NCI-H774 (cell line): Measurements from ENCODE around the gene MATN4.

Source experiments
- DNase-seq: peaks from one replicate; lab custom pipeline; 2025; lab: John Stamatoyannopoulos, UW

MATN4 gene

DNA sequence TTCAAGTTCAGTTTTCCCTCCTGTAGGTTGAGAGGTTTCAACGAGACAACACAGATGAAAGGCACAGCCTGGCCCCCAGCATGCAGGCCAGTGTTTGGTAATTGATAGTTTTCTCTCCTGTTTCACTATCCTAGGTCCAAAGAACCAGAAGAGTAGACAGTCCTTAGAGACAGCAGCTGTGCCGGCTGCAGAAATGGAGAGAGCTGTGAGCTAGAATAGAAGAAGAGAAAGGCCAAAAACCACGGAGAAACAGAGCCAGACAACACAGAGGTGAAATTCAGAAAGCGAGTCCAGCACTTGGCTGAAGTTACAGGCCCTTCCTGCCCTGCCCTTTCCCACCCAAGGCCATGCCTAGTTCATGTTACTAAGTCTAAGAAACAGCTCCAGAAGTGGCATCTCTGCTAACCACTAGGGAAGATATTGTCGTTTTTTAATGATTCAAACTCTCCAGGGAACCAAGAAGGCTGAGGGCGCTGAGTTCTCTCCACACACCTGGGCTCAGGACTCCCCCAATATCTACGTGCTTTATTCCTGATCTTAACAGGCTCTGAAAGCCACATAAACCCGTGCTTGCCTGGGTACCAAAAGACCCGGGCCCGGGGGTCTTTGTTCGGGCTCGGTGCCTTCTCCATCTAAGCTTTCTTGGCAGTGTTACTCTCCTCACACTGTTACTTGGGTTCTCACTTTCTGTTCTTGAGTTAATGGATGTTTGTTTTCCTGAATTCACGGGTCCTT is 18.0 kb downstream of the MATN4 start:
- DNase-seq = no peak

DNA sequence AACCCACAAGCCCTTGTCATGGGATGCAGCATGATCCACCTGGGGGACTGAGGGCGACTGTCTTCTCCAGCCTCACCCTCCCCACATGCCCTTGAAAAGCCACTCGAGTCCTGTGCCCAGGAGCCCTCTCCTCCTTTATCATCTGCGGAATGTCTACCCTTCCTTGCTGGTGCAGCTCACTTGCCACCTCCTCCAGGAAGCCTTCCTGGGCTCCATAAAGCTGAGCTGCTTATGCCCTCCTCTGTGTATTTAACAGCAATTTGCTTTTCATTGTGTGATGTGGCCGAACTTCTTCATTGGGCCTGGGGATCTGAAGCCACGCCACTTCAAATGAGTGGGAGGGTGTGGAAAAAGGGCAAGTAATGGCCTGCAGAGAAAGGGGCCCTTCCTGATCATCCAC is 19.2 kb downstream of the MATN4 start:
- DNase-seq = no peak

DNA sequence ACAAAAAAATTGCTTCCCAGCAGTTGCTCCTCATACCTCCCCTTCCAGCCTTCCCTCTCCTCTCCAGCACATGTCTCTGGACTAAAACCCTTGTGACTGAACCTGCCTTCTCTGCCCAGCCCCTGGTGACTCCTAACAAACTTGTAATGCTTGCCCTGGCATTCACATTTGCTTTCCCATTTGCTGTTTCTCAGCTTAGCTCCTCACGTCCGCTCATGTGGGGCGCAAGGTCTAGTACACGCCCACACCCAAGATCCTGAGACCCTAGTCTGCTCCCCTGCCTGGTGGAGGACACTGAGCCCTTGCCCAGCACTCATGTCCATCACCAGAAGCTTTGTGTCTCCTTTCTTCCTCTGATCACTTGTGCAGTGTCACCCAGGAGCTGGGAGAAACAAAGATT is 19.7 kb downstream of the MATN4 start:
- DNase-seq = no peak

DNA sequence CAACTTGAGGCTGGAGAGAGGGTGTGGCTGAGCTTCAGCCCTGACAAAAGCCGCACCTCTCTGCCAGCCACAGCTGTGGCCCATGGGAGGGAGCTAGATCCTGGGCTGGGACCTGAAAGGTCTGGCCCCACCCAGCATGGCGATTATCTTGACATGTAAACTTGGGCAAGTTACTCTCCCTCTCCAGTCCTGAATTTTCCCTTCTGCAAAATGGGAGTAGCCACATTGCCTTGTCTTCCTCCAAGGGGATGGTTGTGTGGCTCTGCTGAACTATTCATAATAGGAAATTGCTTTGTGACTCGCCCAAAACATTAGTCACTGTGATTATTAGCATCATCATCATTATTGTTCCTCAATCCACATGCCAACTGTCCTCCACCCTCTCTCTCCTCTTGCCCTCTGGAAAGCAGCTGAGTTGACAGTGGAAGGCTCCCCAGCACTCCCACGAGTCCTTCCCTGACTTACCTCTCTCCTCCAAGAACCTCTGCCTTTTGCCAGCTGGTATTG is 24.5 kb downstream of the MATN4 start:
- DNase-seq = no peak

DNA sequence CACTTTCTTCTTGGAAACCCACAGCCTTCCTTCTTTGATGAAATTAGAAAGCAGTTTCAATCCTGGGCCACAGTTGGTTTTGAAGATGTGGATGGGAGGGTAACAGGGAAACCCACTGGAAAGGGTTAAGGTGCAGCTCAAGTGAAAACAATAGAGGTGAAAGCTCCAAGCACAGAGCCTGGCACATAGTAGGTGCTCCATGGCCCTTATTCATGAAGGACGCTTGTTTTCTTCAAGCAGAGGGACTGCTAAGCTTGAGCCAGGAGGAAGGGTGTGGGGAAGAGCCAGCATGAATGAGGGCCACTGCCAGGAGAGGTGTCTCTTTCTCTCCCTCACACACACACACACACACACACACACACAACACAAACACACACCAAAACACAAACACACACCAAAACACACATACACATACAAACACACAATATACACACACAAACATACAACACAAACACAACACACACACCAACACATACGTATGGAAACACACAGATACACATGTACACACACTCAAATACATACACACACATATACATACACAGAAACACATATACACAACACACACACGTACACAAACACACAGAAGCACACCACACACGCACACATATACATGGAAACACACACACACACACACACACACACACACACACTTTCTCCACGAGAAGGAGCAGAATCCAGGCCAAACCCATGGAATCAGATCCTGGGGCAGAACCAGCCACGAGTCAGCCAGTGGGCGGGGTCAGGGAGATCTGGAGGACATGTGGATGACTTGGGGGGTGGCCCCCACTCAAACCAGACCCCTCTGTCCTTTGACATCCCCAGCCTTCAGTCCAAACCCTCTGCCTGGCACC is 25.2 kb downstream of the MATN4 start:
- DNase-seq = no peak

DNA sequence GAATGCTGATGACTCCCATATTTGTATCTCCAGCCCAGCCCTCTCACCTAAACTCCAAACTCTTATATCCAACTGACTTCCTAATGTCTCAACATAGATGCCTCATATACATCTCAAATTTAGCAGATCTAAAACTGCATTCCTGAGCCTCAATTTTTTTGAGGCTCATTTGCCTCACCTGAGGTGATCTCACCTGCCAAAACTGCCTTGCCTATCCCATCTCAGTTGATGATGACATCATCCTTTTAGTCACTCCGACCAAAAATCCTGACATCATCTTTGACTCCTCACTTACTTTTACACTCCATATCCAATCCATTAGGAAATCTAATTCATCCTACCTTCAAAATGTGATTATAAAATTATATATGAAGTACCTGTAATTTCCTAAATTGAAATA is 28.1 kb downstream of the MATN4 start:
- DNase-seq = no peak

DNA sequence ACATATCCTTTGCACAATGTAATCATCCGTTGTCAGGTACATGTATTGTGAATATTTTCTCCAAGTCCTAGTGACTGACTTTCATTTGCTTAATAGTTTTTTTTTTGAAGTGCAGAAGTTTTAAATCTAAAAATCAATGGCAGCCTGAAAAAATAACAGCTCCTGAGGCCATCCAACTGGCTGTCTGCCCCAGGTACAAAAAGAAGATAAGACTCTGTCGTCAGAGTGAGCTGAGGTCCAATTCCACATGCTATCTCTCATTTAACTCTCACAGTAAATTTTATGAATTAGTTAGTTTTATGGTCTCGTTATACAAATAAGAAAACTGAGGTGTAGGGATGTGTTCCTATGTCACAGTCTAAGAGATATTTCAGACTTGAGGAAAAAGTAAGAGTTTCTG is 32.8 kb downstream of the MATN4 start:
- no peak for DNase-seq

DNA sequence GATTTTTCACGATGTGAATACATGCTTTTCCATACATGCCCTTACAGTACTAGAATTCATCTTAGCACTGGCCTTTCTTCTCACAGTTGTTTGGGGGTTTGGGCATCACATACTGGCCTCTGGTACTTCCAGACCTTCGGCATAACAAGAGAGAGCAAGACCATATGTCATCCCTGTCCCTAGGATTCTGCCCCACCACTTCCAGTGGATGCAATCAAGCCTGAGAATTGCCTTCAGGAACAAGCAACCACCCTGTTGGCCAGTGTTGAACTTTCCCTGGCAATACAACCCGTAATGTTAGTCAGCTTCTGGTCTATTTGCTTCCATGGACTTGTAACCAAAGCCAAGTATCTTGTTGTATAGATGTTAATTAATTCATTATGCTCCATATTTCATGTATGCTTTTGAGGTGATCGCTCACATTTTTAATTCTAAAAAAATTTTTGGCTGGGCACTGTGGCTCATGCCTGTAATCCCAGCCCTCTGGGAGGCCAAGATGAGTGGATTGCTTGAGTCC is 38.3 kb downstream of the MATN4 start:
- DNase-seq = no peak

DNA sequence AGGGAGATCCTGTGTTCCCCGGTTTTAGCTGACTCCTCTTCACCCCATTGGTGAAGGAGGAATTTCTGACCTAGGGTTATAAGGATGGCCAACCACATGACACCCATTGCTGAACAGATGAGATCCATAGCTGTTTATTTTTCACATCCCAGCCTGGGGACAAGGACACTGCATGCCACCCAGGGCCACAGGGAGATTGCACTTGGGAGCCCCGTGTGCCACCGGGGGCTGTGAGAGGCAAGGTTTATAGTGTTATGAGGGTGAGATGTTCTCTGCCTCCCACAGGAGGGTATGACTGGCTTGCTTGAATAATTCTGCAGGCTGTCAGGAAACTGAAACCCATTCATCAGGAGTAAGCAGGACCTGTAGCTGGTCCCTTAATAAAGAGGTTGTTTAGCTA is 39.0 kb downstream of the MATN4 start:
- no peak for DNase-seq

DNA sequence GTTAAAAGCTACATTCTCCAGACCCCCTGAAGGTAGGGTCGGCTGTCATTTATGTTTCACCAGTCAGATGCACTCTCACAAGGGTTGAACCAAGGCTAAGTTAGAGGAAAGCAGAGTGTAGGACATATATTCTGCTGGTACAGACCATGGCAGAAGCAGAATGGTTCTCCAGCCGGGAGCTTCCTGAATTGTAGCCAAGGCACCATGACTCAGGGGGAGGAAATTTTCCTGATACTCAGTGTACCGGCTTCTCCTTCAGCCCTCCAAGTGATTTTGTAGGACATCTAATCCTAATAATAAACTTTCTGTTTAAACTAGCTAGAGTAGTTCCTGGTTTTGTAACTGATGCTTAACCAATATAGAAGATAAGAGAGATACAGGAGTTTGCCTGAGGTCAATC is 39.6 kb downstream of the MATN4 start:
- no peak for DNase-seq

DNA sequence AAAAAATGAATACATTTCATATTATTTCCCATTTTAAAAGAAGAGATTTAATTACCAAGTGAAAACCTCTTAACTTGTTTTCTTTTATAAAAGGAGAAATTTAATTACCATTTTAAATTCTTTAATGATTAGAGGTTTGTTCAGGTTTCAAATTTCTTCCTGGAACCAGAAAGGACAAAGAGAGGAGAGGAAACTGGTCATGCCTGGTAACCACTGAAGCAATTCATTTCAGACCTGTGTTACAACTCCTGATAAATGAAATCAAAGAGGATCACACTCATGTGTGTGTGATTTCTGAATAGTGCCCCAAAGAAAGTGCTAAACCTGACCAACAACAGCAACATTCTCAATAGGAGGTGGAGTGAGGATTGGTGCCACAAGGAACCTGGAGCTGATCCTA is 41.1 kb downstream of the MATN4 start:
- DNase-seq = no peak

DNA sequence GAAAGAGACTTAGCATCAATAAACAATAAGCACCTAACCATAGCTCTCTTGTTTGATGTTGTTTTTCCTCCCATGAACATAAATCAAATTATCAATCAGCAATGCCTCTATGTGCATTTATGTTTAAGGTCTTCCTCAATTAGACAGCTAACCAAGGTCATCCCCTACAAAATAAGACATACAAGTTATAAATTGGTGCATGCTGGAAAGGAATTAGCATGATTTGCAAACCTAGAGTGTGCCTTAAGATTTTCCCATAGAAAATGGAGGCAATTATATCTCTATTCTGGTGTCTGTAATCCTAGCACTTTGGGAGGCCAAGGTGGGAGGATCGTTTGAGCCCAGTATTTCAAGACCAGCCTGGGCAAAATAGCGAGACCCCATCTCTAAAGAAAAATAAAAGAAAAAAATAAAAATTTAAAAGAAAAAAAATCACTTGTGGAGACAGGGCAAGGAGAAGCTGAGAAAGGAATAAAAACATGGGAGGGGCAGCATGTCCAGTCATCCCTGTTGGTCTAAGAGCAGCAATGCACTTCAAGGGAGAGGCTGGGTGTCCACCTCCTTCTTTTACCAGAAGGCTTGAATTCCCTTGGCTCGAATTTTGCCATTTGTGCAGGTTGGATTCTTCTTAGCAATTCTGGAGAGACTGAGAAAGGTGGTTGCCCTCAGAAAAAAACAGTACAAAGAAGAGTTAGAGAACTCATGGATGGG is 44.4 kb downstream of the MATN4 start:
- DNase-seq = no peak

DNA sequence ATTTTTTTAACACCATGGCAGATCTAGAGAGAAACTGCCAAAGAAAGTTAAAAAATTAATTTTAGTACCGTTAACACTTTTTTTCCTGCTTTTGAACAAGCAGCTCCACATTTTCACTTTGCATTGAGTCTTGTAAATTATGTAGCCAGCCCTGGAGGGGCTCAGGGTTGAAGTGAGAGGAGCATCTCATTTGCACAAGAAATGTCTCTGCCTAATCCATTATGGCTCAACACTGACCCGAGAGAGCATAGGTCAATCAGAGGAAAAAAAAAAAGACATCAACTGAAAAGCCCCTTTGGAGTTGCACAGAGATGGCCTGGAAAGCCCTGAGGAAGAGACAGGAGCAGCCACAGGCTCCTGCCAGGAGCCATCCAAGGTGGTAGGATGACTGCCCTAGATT is 49.4 kb downstream of the MATN4 start:
- DNase-seq = no peak

DNA sequence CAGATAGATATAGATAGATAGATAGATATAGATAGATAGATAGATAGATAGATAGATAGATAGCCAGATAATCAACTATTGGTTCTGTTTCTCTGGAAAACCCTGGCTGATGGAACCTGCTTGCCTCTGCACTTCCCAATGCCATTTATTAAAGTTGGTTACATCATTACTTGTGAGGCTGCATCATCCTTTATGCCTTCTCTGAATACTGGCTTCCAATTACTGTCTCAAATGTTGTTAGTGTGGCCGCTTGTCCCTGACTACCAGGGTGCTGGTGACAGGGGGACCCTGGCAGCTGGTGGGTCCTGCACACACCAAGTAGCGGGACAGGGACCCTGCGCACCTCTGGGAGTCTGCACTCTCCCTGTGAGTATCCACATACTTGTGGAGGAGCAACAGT is 49.8 kb downstream of the MATN4 start:
- no peak for DNase-seq

DNA sequence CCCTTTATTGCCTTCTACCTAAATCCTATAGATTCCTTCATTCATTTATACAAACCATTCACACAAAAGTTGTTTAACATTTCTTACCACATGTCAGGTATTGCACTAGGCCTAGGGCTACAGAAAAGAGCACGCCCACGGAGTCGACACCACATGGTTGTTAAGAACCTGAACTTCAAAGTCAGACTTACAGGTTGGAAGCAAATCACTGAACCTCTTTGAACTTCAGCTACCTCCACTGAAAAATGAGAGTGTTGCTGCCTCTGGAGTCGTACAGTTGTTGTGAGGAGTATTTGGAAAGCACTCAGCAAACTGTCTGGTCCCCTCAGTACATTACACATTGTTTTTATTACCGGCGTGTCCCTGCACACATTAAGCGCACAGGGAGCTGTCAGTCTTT is 50.4 kb downstream of the MATN4 start:
- no peak for DNase-seq

DNA sequence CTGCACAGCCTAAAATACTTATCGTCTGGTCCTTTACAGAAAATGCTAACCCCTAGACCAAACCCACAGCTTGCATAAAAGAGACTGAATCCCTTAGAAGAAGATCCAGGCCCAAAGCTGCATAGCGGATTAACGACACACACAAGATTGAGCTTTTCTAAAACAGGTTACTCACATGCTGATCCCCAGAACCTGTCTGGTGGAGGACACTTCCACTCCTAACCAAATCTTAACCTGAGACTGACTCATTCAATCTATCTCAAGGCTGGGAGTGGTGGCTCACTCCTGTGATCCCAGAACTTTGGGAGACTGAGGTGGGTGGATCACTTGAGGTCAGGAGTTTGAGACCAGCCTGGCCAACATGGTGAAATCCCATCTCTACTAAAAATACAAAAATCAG is 50.9 kb downstream of the MATN4 start:
- no peak for DNase-seq

DNA sequence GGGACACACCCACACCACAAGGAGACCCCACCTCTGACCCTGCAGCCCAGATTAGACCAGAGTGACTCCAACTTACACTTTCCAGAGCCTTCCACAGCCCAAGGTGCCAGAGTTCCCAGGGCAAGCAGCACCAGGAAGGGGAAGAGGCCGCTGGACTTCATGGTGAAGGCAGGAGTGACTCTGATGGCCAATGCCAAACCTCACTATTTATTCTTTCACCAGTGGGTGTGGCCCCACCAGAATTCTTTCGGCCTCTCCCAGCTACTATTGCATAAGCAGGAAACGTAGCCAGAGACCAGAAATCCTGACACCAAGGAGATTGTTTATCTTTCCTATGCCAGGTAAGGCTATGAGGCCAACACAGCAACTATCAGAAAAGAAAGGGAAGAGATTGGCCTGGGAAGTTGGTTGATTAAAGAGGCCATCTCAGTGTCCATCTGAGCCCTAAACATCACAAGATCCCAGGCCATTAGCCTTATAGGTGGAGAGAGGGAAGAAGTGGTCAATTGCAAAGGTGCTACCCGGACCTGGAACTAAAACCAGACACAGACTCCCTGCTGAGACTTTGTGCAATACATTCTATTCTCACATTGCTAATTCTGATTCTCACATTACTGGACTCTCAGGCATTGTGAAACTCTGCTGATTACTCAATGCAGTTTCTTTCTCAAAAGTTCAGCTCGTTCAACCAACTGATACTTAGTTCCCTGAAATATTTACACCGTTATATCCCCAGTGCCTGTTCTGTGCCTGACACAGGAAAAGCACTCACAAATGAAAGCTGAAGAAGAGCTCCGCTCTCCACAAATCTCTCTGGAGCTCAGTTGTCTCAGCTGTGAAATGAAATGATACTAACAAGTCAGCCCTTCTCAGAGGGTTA is 53.5 kb downstream of the MATN4 start, which contains the start of gene SLPI:
SLPI (minus strand) TSS at position 182 of the 880 bp plus-strand sequence; CDS start at position 161, 21 bp downstream.
- no peak for DNase-seq

DNA sequence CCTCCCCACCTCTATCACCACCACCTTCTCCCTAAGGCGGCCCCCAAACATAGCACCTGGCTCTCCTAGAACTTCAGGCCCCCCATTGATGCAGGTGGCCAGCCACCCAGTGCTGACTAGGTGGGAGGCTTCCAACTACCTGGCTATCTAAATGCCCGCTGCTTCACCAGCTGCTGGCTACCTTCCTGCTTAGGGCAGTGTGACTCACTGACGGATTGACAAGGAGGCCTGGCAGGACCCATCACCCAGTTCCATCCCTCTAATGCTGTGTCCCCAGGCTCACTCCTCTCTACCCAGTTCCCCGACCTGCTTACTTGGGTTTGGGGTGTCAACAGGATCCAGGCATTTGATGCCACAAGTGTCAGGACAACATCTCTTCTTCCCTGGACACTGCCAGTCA is 54.8 kb downstream of the MATN4 start:
- DNase-seq = no peak

DNA sequence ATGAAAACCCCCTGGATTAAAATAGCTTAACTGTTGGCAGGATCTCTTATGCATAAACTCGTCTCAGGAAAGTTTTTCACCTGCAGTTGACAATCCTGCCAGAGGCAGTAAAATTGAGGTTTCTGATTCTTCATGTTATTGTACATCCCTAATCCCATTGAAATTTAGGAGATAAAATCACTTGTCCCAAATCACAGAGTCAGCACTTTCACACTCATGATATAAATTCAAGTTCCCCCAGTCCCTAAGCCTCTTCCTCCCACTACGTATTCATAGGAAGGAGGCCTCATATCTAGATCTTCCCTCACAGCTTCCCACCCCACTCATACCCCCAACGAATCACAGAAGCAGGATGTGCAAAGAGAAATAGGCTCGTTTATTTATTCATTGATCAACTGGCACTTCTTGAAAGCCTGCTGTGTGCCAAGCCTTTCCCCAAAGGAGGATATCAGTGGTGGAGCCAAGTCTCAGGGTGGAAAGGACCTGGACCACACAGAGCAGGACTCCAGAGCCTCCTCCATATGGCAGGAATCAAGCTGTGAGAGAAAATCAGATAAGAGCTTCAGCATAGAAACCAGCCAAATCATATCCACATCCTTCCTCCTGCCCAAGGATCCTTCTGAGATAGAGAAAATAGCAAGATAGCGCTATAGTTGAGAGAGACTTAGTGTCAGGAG is 56.1 kb downstream of the MATN4 start:
- DNase-seq = no peak

DNA sequence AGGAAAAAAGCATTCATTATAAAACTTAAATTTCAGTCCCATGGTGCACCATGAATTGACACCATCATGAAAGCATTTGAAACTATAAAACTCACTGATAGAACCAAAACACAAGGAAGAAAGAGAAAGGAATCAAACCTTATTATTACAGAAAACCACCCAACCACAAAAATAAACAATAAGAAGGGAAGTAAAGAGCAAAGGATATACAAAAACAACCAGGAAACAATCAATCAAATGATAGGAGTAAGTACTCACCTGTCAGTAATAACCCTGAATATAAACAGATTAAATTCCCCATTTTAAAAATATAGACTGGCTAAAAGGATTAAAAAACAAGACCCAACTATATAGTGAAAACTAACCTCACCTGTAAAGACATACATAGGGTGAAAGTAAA is 59.5 kb downstream of the MATN4 start:
- no peak for DNase-seq

DNA sequence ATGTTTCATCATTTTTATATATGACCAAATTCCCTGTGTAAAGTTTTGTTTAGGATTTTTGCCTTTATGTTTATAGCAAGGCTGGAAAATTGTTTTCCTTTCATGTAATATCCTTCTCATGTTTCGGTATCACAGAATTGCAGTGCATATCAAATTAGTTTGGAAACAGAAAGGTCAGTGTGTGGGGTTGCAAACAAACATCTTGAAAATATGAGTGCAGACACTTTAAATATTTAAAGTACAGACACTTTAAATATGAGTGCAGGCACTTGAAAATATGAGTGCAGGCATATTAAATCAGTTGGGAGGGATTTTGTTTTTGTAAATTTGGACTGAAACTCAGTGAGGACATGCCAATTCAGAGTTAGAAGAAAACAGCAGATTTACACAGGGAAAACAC is 60.2 kb downstream of the MATN4 start:
- no peak for DNase-seq
